GM21447 (cell line): ENCODE results near the gene C2orf92.
"Not testable (repeated sequence)": the region's sequence is repeated elsewhere in the genome, so short reads cannot be mapped to it uniquely, and the experiment has no call there.

Experiments
- ATAC-seq: cut with Tn5 transposase; IDR thresholded peaks from one replicate; pipeline ENCODE4 v1.9.1; 2021; ENCODE audit not compliant: unreplicated experiment

Gene C2orf92

DNA sequence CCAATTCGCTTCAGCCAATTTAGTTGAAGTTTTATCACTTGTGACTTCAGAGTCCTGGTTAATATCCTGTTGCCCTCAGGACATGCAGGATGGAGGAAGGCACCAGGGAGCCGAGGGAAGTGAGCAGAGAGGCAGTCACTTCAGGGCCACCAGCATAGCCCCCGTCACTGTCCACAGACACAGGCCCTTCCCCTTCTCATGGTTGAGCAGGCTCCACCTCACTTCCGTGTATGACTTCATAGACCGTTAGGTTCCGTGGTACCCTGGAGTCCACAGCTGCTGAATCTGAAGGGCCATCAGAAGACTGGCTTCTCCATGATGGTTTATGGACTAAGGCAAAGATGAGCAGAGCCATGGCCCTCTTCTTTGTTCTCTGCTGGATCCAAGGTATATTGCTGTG is at the start of gene C2orf92:
Gene C2orf92 (plus strand): TSS at position 266 of the 400 bp plus-strand sequence. CDS start 76 bp downstream, at position 342.
- no peak for ATAC-seq

DNA sequence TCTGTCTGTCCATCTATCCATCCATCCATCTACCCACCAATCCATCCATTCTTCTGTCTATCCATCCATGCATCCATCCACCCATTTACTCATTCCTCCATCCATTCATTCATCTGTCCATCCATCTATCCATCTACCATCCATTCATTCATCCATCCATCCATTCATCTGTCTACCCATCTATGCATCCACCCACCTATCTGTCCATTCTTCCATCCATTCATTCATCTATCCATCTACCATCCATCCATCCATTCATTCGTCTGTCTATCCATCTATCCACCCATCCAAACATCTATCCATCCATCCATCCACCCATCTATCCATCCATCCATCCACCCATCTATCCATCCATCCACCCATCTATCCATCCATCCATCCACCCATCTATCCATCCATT is 49.0 kb upstream of the C2orf92 start:
- not testable (repeated sequence) for ATAC-seq

DNA sequence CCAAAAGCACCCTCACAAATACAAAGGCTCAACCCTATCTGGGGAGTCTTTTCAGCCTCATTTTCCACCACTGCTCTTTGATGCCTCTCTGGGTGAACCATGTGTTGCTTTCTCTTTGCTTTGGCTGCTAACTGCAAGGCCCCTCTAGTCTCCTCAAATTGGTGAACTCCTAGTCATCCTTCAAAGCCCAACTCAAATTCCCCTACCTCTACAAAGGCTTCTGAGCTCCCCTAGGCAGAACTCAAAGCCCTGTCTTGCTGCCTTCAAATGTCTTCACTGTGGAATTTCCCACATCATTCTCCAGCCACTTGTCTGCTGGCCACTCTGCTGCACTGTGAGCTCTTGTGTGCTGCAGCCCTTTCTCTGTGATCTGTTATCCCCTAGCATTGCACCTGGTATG is 46.5 kb upstream of the C2orf92 start:
- not testable (repeated sequence) for ATAC-seq

DNA sequence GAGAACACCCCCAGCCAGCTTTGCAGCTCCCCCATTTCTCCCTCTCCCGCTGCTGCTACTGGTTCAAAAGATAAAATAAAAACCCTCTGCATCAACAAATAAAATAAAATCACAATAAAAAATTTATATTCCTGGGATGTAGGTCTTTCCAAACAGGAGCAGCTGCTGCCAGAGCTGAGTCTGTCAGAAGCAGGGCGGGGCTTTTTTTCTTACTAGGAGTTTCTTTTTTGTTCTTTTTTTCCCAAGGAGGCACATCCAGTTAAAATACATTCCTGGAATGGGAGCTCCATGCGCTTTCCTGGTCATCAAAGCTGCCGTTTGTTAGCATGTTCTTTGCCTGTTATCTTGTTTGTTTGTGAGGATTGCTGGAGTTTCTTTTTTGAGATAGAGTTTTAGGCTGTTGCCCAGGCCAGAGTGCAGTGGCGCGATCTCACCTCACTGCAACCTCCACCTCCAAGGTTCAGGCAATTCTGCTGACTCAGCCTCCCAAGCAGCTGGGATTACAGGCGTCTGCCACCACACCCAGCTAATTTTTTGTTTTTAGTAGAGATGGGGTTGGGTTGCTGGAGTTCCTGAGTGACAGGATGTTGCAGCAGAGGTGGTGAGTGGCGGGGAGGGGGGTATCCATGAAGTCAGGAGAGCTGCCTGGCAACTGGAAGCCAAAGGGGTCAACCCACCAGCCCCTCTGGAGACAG is 44.0 kb upstream of the C2orf92 start:
- ATAC-seq = not testable (repeated sequence)

DNA sequence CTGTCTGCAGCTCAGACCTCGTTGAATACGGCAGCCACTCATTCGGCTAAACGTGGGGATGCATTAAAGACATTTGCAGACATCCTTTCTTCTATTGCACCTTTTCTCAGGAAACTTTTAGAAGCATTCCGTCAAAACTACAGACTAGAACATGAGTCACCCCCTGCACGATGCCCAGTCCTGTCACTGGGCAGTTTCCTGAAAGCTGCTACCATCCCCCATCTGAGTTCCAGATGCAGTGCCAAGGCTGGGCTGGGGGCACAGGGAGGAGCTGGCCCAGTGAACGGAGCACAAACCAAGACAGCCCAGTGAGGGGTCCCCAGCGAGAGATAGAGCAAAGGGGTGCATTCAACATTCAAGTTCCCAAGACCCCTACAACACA is 43.5 kb upstream of the C2orf92 start:
- ATAC-seq = not testable (repeated sequence)

DNA sequence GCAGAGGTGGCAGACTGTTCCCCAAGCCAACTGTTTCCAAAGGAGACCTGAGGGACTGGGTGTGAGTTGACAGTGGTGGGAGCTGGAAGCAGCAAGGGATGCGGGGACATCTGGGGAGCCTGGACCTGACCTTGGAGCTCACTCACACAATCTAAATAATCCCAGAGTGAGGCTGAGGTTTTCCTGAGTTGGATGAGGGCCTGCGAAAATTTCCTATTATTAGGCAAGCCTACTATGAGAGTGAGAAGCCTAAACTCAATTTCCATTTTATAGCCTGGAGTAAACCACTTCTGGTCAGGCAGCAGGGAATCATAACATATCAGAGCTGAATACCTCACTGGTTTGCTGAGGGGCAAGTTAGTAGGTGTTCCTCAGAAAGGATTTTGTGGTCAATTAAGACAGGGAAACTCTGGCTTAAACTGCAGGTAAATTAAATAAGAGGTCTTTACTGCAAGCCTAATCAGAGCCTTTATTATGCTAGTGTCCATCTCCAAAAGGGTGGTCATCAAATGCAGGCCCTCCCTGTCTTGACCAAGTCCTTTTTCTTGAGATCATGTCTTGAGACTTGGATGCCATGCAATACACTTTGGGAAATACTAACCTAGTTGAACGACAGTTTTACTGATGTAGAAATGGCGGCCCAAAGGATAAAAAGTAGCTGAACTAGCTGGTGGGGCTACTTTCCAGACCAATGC is 25.3 kb upstream of the C2orf92 start:
- ATAC-seq = no peak

DNA sequence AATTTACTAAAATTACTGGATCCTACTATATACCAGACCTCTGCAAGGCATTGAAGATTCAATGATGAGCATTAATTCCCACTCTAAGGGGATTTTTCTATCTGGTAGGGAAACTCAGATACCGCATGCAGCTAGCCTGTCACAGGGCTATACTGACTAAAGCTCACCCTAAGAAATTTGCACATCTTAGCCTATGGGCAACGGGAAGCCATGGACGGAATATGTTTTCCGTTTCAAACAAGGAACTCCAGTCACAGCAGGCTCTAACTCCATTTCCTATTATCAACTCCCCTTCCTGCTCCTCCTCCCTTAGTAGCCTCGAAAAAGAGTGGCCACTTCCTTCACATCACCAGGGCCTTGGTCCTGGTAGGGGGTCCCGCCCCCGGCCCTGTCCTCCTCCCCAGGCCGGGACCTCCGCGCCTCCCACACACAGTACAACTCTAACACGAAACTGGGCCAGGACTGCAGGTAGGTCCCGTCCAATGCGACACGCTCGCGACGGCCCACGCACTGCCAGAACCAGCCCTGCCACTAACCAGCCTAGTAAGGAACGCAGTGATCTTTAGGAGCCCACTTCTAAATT is 24.3 kb upstream of the C2orf92 start:
- peak; percentile 28 for ATAC-seq

DNA sequence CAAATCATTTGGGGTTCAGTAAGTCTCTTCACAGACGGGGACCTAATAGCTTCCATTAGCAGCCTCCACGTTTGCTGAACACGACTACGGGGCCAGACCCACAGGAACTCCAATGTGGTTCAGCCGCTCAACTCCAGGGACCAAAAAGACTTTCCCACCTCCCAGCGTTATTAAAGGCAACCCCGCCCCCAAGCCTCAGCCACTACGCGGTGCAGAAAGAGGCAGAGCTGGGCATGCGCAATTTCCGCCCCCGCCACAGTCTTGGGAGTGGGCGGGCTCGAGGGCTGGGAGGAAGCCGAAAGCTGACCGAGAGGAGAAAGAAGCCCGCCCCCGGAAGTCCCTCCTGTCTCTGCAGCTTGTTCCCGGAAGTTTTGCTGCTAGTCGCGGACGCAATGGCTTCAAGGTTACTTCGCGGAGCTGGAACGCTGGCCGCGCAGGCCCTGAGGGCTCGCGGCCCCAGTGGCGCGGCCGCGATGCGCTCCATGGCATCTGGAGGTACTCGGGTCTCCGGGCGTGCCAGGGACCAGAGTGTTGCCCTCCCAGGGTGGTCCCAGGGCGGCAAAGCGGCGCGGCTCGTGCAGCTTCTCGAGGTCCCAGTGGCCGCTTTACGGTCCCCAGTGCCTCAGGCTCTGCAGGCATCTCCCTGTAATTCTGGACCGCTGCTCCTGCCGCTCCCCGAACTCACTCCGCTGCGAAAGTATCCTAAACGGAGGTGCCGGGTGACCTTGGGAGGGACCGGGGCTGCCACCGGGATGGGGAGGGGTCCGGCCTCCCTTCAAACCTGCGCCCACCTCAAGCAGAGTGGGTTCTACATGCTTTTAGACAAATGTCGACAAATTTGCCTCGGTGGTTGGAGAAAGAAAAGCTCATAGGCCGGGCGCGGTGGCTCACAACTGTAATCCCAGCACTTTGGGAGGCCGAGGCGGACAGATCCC is 23.6 kb upstream of the C2orf92 start, which contains the start of gene COX5B:
Gene COX5B (plus strand): TSS at position 368 of the 935 bp plus-strand sequence. CDS start 25 bp downstream, at position 393.
- peak; percentile 95 for ATAC-seq

DNA sequence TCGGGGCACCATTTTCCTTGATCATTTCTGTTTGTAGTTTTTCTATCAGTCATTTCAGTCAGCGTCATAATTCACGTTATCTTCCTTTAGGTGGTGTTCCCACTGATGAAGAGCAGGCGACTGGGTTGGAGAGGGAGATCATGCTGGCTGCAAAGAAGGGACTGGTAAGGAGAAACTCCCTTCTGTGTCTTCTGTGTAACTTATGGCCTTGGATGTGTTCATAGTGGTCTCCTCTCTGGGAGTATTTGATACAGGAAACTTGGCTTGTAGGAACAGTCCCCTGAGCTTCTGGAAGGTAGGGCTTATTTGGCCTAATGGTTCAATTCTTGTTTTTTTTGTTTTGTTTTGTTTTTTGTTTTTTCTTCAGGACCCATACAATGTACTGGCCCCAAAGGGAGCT is 22.5 kb upstream of the C2orf92 start:
- ATAC-seq = no peak

DNA sequence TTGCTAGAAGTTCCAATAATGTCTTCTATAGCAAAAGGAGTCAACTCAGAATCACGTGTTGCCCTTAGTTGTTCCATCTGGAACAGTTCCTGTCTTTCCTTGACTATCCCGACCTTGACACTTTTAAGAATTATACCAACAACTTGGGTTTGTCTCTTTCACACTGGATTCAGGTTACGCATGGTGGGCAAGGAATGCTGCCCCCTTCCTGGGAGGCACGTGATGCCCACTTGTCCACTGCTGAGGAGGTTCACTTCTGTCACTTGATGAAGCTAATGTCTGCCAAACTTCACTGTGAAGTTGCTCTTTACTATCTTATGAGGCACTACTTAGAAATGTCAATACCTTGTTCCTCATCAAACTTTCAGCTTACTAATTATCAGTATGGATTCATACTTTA is 18.4 kb upstream of the C2orf92 start:
- ATAC-seq = no peak

DNA sequence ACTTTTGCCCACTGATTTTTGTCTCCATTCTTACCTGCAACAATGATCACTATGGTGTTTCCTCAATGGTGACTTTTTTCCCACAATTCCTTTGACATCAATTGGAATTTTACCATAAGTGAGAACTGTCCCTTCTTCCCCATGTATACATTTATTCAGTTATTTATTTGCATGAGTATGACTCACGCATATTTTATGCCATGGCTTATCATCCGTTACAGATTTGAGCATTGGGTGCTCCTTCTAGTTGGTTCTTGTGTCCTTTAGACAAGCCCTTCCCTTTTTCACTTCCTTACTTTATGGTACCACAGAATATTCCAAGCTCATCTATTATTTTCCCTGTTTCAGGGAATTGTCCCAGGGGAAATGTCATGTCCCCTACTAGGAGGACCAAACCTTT is 16.0 kb upstream of the C2orf92 start:
- no peak for ATAC-seq

DNA sequence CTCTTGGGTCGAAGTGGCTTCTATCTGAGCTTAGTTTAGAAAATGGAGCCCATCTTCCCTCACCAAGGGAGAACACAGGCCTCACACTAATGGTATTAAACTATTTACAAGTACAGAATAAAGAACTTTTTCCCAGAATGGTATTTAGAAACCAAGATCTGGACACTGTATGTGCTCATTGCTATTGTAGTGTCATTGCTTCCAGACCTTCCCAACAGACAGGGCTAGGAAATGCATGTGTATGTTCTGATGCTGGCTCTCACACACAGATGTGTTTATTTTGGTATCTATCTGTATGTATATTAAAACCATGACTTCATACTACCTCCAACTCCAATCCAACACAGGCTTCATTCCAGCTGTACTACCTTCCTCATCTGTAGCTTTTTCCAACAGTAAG is 15.6 kb upstream of the C2orf92 start:
- no peak for ATAC-seq

DNA sequence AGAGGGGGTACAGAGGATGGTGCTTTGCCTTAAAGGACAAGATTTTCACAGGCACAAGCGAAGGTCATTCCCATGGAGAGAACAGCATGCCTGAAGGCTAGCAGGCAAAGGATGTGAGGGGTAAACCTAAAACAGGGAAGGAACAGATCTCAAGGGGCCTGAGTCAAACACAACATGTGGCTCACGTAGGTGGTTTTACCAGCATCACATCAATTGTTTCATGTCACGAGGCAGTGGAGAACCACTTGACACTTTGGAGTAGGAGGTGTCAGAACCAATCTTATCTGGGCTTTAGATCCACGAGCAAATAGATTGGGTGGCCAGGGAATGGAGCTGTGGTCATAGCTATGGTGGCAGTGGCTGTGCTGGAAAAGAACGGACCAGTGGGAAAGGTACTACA is 15.2 kb upstream of the C2orf92 start:
- ATAC-seq = no peak

DNA sequence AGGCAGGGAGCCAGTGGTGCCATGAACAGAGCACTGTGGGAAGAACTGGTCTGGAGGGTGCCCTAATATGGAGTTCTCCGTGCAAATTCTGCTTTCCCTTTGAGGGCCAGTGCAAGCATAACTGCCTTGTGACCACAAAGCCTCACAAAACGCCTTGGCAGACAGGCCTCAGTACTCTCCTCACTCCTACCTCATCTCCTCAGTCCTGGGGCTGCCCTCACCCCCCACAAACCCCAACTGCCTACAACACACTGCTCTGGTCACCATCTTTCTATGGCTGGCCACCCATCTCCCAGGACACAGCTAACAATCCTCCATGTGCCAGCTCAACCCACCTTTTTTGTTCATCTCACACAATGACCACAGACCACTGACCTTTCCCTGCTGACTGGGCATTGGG is 14.7 kb upstream of the C2orf92 start:
- no peak for ATAC-seq

DNA sequence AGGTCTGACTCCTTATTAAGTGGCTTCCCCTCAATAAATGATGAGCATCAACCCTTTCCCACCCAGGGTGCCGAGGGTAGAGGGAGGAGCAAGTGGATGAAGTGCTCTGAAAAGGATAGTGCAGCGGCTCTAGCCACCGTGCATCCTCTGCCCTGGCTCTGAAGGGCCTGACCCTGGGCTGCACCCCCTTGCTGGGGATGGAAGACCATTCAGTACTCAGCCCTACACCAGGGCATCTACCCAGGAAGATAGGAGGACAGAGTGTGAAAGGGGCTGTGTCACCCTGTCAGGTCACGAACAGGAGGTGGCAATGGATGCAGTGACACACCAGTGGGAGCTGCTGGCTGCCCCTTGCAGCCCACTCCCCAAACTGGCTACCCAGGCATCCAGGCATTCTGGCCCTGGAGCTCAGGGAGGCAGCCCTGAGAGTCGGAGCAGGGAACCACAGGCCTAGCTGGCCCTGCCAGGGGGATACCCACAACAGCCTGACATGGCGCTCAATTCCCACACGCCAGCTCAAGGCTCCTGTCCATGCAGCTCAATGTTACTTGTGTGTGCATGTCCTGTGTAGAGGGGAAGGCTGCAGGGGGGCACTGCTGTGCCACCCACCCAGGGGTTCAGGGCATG is 13.3 kb upstream of the C2orf92 start:
- ATAC-seq = no peak

DNA sequence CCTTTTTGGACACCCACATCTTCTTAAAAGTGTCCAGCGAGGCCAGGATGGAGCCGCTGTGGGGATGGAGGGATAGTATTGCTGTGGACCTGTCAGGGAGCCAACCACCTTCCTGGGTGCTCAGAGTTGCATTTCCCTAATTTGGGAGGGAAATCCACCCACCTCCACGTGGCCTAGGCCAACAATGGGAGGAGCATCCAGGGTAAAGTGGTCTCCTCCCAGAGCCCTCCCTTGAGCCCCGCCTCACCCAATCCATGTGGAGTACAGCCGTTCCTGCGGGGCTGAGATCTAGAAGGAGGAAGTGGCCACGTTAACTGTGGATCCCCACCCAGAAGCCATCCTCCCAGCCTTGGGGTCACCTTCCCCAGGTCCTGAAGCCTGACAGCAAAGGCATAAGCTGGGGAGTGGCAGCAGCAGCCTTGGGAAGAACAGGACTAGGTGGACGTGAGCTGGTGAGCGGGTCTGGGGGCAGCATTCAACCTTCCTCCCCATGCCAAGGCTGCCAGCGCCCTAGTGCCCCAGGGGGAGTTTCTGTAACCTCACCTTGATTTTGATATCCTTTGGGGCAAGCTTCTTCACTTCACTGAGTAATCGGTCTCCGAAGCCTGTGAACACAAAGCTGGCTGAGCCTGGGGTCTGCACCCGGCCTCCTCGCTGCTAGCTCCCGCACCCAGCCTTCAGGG is 12.5 kb upstream of the C2orf92 start:
- no peak for ATAC-seq

DNA sequence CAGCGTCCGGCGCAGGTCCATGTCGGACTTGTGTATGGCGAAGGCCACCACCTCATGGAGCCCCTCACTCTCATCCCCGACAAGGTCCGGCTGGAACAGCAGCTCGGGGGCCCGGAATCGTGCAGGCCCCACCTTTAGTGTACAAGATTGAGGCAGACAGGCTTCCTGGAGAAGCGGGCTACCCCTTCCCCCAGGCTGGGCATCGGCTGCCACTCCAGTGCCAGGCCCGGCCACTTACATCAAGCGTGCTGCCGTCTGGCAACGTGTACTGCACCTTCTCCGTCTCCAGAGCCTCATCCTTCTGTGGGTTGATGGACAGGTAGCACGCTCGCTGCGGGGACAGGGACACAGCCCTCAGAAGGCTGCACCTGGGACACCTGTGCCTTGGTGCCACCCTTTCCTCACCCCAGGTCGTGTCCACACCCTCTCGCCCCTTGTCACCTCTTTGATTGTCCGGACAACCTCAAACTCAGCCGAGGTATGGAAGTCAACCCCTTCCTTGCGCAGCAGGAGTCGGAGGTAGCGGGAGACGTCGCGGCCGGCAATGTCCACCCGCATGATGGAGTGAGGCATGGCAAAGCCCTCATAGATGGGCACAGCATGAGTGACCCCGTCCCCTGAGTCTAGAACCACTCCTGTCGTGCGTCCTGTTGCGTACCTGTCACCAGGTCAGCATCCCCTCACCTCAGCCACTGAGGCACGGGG is 11.4 kb upstream of the C2orf92 start:
- ATAC-seq = no peak

DNA sequence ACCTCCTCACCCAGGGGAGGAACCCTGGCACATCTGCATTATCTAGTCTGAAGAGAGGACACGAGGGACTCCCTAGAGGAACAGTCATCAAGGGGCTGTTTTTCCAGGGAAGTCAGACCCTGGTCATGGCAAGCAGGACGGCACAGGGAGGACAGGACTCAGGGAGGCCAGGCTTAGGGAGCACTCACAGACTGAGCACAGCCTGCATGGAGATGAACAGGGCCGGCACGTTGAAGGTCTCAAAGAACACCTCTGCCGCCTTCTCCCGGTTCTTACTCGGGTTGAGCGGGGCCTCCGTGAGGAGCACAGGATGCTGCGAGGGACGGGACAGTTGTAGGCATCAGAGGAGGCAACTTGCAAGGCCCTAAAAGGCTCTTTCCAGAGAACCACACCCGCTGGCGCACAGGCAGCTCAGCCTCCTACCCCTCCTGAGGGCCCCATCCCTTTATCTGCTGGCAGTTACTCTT is 10.8 kb upstream of the C2orf92 start:
- no peak for ATAC-seq
